Measurements from ENCODE around the gene ARPIN. TPM values are rescaled to one million over a fixed set of nuclear protein-coding genes. Genes with fewer than 3 reads are reported as not detected.

Gene ARPIN
- polyA plus RNA-seq, 2 of the 4 experiments (the other 2 are of a cell fraction) = 17.2 to 20.3 TPM

GRCh38 chr15:89864958-89865739 is 47.6 kb downstream of the ARPIN start:
- POLR2A ChIA-PET = no interaction called here
- 53% methylated on average over 3 of the region's 3 CpGs for WGBS (ENCODE audit: missing lambda C conversion rate)
- H3K9me3 ChIP-seq = no peaks in the 10 kb centered on the region
- FAIRE-seq (no peak), DNase-seq (ENCODE audit: low read depth in 1 of 2, low spot score in 1 of 2) (no peak), ATAC-seq (peak; percentile 62 to 66; a peak in 4 of 6 replicates)
- CTCF ChIA-PET = interaction anchor here (1.0 to 4.8 kb wide), 8 partner anchors 9 to 125 kb away, joined by 4 to 53 read pairs (median 6); no protein-coding TSS in a partner anchor
- no peak overlapping the region for H3K4me3 ChIP-seq
- no peaks in the 10 kb centered on the region for H3K4me1 ChIP-seq
- no peak for TF ChIP-seq CBX8 (IDR thresholded peaks at IDR 0.05)
- H3K27ac ChIP-seq = no peak overlapping the region
- H3K4me2 ChIP-seq = no peak overlapping the region

GRCh38 chr15:89863918-89864317 is 48.8 kb downstream of the ARPIN start:
- POLR2A ChIA-PET = no interaction called here
- Histone ChIP-seq H3K9me3 (no peaks in the 10 kb centered on the region), H3K4me3 (no peak overlapping the region), H3K4me1 (peaks cover 2% of the 10 kb centered on the region), H3K4me2 (no peak overlapping the region), H3K27ac (no peak overlapping the region)
- FAIRE-seq (no peak), DNase-seq (ENCODE audit: low read depth in 1 of 2, low spot score in 1 of 2) (no peak), ATAC-seq (no peak)
- peak; percentile 80 for TF ChIP-seq MAFK (IDR thresholded peaks at IDR 0.05; ENCODE audit: partially characterized antibody)
- TF ChIP-seq RAD21 (conservative IDR thresholded peaks at IDR 0.05 in 1 of 2, IDR thresholded peaks at IDR 0.05 in 1 of 2) = 0 out of 5 replicates have a peak, but pooled peaks of 1 of the 2 experiments have one; percentile 9
- no peak for TF ChIP-seq MAX (IDR thresholded peaks at IDR 0.05)
- CTCF ChIA-PET = interaction anchor here (0.9 to 4.8 kb wide), 6 partner anchors 10 to 113 kb away, joined by 3 to 53 read pairs (median 6); partner anchors contain the start of gene MESP1

- TF ChIP-seq MAFK (IDR thresholded peaks at IDR 0.05; ENCODE audit: partially characterized antibody) = peak; percentile 51
- TF ChIP-seq USF2 (IDR thresholded peaks at IDR 0.05) = no peak
- TF ChIP-seq MAX (IDR thresholded peaks at IDR 0.05) = no peak
- no peaks in the 10 kb centered on the region for H3K9me3 ChIP-seq
- no peak overlapping the region for H3K4me3 ChIP-seq
- 87% methylated on average over 2 of the region's 2 CpGs for WGBS (ENCODE audit: missing lambda C conversion rate)
- FAIRE-seq (no peak), DNase-seq (ENCODE audit: low read depth in 1 of 2, low spot score in 1 of 2) (no peak), ATAC-seq (no peak)
- ChIA-PET CTCF (interaction anchor here (0.6 to 4.8 kb wide), 9 partner anchors 12 to 978 kb away, joined by 3 to 53 read pairs (median 4); no protein-coding TSS in a partner anchor), POLR2A (no interaction called here)
- no peak overlapping the region for H3K27ac ChIP-seq
- no peak overlapping the region for H3K4me2 ChIP-seq
- H3K4me1 ChIP-seq = peaks cover 23% of the 10 kb centered on the region
Measured at GRCh38 chr15:89860891-89861290, 51.9 kb downstream of the ARPIN start.

DNA sequence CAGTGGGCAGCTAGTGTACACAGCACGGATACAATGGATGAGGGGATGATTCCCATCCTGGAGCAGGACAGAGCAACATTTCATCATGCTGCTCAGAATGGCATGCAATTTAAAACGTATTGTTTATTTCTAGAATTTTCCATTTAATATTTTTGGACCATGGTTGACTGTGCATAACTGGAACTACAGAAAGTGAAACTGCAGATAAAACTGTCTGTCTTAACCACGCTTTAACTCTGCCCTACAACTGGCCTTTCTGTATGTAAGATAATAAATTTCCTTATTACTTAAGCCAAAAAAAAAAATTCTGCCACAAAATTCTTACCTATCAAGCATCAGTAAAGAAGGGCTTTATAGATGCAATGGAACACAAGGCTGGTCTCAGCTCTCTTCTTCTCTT is 52.3 kb downstream of the ARPIN start:
- FAIRE-seq (no peak), DNase-seq (ENCODE audit: low read depth in 1 of 2, low spot score in 1 of 2) (no peak), ATAC-seq (no peak)
- H3K9me3 ChIP-seq = no peaks in the 10 kb centered on the region
- CTCF ChIA-PET = interaction anchor here (0.6 to 4.8 kb wide), 8 partner anchors 13 to 979 kb away, joined by 3 to 53 read pairs (median 4); no protein-coding TSS in a partner anchor
- 84% methylated on average over 3 of the region's 3 CpGs for WGBS (ENCODE audit: missing lambda C conversion rate)
- TF ChIP-seq SREBF2 (IDR thresholded peaks at IDR 0.05) (no peak), MYC (IDR thresholded peaks at IDR 0.05; ENCODE audit: borderline replicate concordance, low read length) (no peak), JUNB (IDR thresholded peaks at IDR 0.05) (no peak), JUN (IDR thresholded peaks at IDR 0.05) (no peak), ESRRA (IDR thresholded peaks at IDR 0.05; ENCODE audit: borderline replicate concordance, low read length) (no peak), ZSCAN20 (CRISPR knock-in tag; IDR thresholded peaks at IDR 0.05) (no peak), HOXB13 (CRISPR knock-in tag; IDR thresholded peaks at IDR 0.05; ENCODE audit: low read depth) (no peak), SMC3 (IDR thresholded peaks at IDR 0.05) (no peak), KDM5A (IDR thresholded peaks at IDR 0.05) (no peak), ELK1 (IDR thresholded peaks at IDR 0.05; ENCODE audit: low read depth, low read length) (no peak), HOXA7 (CRISPR knock-in tag; IDR thresholded peaks at IDR 0.05) (no peak), RARB (CRISPR knock-in tag; IDR thresholded peaks at IDR 0.05) (no peak)
- TF ChIP-seq, protein P1, sequence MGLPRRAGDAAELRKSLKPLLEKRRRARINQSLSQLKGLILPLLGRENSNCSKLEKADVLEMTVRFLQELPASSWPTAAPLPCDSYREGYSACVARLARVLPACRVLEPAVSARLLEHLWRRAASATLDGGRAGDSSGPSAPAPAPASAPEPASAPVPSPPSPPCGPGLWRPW (IDR thresholded peaks at IDR 0.05) = no peak
- peaks cover 23% of the 10 kb centered on the region for H3K4me1 ChIP-seq
- POLR2A ChIA-PET = no interaction called here
- H3K4me3 ChIP-seq = no peak overlapping the region
- H3K27ac ChIP-seq = no peak overlapping the region
- no peak overlapping the region for H3K4me2 ChIP-seq

Measured in A549 (cell line).